ENCODE data around the gene REG1B. TPM values are rescaled to one million over a fixed set of nuclear protein-coding genes. Genes with fewer than 3 reads are reported as not detected.

Gene REG1B
- total RNA-seq, 1 experiment from 2014 or later: not detected

- Histone ChIP-seq H3K27ac (ENCODE audit: insufficient read length, low read depth, low read length) (no peak overlapping the region), H3K23ac (ENCODE audit: insufficient read length, low read depth, low read length) (no peak overlapping the region), H2BK5ac (ENCODE audit: insufficient read length, low read length) (no peak overlapping the region), H4K8ac (replicated peaks; ENCODE audit: insufficient read length, low read depth, low read length) (no peak overlapping the region), H3K18ac (ENCODE audit: insufficient read length, low read depth, low read length) (no peak overlapping the region), H3K4ac (ENCODE audit: low read depth, low read length) (no peak overlapping the region), H3K79me2 (ENCODE audit: insufficient read depth, low read length) (no peaks in the 10 kb centered on the region), H3K9ac (ENCODE audit: extremely low read depth, insufficient read length, low read length) (no peak overlapping the region), H3K79me1 (ENCODE audit: insufficient read depth, low read depth, low read length, poor library complexity, severe bottlenecking) (no peaks in the 10 kb centered on the region), H2AFZ (ENCODE audit: low read length) (no peak overlapping the region), H3K56ac (ENCODE audit: insufficient read length, low read depth, low read length) (no peak overlapping the region), H4K20me1 (ENCODE audit: control insufficient read depth, insufficient read depth, insufficient read length) (no peaks in the 10 kb centered on the region), H2BK120ac (ENCODE audit: low read depth, low read length, poor library complexity, severe bottlenecking) (no peak overlapping the region), H3K9me3 (ENCODE audit: control insufficient read depth, low read depth, low read length) (no peaks in the 10 kb centered on the region), H4K5ac (ENCODE audit: insufficient read length, low read depth, low read length) (no peak overlapping the region), H2AK5ac (ENCODE audit: insufficient read length, low read length) (no peak overlapping the region), H3K4me1 (ENCODE audit: insufficient read depth, low read length) (no peaks in the 10 kb centered on the region), H3K27me3 (ENCODE audit: insufficient read depth, low read length) (no peaks in the 10 kb centered on the region), H3K23me2 (ENCODE audit: insufficient read length, low read depth, low read length, poor library complexity, severe bottlenecking) (no peaks in the 10 kb centered on the region), H3T11ph (ENCODE audit: low read length) (no peak overlapping the region), H3K14ac (ENCODE audit: insufficient read depth, low read length) (no peak overlapping the region), H4K91ac (ENCODE audit: insufficient read length, low read depth, low read length) (no peak overlapping the region), H2BK20ac (ENCODE audit: low read depth, low read length, poor library complexity, severe bottlenecking) (no peak overlapping the region), H3K4me2 (ENCODE audit: insufficient read depth, insufficient read length, low read length) (no peak overlapping the region), H2BK12ac (ENCODE audit: insufficient read length, low read depth, low read length) (no peak overlapping the region), H2BK15ac (ENCODE audit: low read depth, low read length) (no peak overlapping the region)
- H3K9me3 Mint-ChIP-seq: peaks cover 0 to 4% of the 10 kb centered on the region in 2 experiments; a peak in 2 of 5 replicates
- TF ChIP-seq CTCF (conservative IDR thresholded peaks at IDR 0.05): no peak
- no peaks in the 10 kb centered on the region; the same call in 1 of the 2 replicates for H3K27me3 Mint-ChIP-seq (ENCODE audit: low read depth)
- no CpG with 5 or more reads among the region's 3 CpGs for WGBS (ENCODE audit: extremely low coverage, insufficient read length, low lambda C conversion rate)
- no peak overlapping the region for H3K4me3 Mint-ChIP-seq
- no peaks in the 10 kb centered on the region; a peak in 1 of 7 replicates for H3K36me3 Mint-ChIP-seq (ENCODE audit: insufficient read depth in 1 of 3, low read depth in 3 of 3)
- H3K27ac Mint-ChIP-seq: no peak overlapping the region
- H3K4me1 Mint-ChIP-seq: no peaks in the 10 kb centered on the region
- DNase-seq: no peak
Measured at GRCh38 chr2:79112269-79112668, 24.5 kb upstream of the REG1B start.

Data from H9 (cell line).